Heart left ventricle (tissue), 16 donors: ENCODE data around the gene ANKRD44. TPM values are rescaled to one million over a fixed set of nuclear protein-coding genes. Genes with fewer than 3 reads are reported as not detected.

Experiments
- ATAC-seq, 4 donors: fragments of 200-7000 bp; cut with Tn5 transposase; one replicate each; pipeline ENCODE4 v1.9.1; 2020 to 2022; ENCODE audit warnings: moderate library complexity in 4 of 4, mild to moderate bottlenecking in 3 of 4, moderate number of reproducible peaks in 1 of 4
- DNase-seq, 5 donors: peaks; one replicate each; pipeline ENCODE4 v3.0.0-alpha.2; 2020
- H3K27ac ChIP-seq, 12 donors: fragments of 200-600 bp; sonication (generic) in 4 of 12; one replicate each; pipeline versions ENCODE4 v1.5.0 to v1.8.0; 2016 to 2022; ENCODE audit warnings: mild to moderate bottlenecking in 2 of 12
- H3K27me3 ChIP-seq, 9 donors: fragments of 200-600 bp; sonication (generic) in 2 of 9; one replicate each; pipeline versions ENCODE4 v1.5.1 to v1.8.0; 2016 to 2022; ENCODE audit warnings: mild to moderate bottlenecking in 3 of 9
- H3K36me3 ChIP-seq, 9 donors: fragments of 200-600 bp; sonication (generic) in 2 of 9; one replicate each; pipeline versions ENCODE4 v1.5.0 to v1.8.0; 2018 to 2022; ENCODE audit warnings: mild to moderate bottlenecking in 2 of 9
- H3K4me1 ChIP-seq, 12 donors: fragments of 200-600 bp; sonication (generic) in 4 of 12; one replicate each; pipeline versions ENCODE4 v1.5.0 to v1.8.0; 2016 to 2022; ENCODE audit warnings: mild to moderate bottlenecking in 3 of 12
- H3K4me3 ChIP-seq, 12 donors: fragments of 200-600 bp; sonication (generic) in 4 of 12; one replicate each; pipeline versions ENCODE4 v1.5.0 to v1.8.0; 2017 to 2022; ENCODE audit warnings: mild to moderate bottlenecking in 9 of 12, moderate library complexity in 4 of 12
- H3K9me3 ChIP-seq, 12 donors: fragments of 200-600 bp; sonication (generic) in 4 of 12; one replicate each; pipeline versions ENCODE4 v1.5.0 to v1.8.0; 2016 to 2022; ENCODE audit warnings: mild to moderate bottlenecking in 1 of 12
- CTCF ChIP-seq, 12 donors: fragments of 200-600 bp; sonication (generic) in 4 of 12; IDR thresholded peaks; one replicate each; pipeline versions ENCODE4 v1.5.0 to v1.8.0; 2018 to 2022; ENCODE audit warnings: antibody characterized with exemption in 12 of 12, mild to moderate bottlenecking in 5 of 12
- POLR2A ChIP-seq, 2 donors: fragments of 450-650 bp; IDR thresholded peaks; one replicate each; pipeline ENCODE4 v1.6.1; 2017; ENCODE audit warnings: antibody characterized with exemption in 2 of 2, mild to moderate bottlenecking in 2 of 2, moderate library complexity in 2 of 2
- WGBS, 4 donors: extraction: QIAGEN DNeasy Blood & Tissue Kit in 2 of 4; methylation state at CpG; one replicate each; pipeline versions ENCODE4 v1.1.5 to v1.1.7; 2013 to 2018; 5-methylcytosine and 5-hydroxymethylcytosine counted together
- intact Hi-C, 10 donors: fragments of 100-400 bp; cut with DNase I; formaldehyde crosslinking; loops; one replicate each; pipeline versions ENCODE4 v1.11.1 to v1.14.2; 2022
- polyA plus RNA-seq, 2 donors: library from polyadenylated mRNA; stranded (reverse); fragments of 200-250 nt; gene quantifications; one replicate each; pipeline ENCODE4 v1.2.3, GENCODE V29; 2013
- total RNA-seq, 9 donors: library from RNA; depleted of rRNA in 2 of 9; stranded (reverse); fragments of >200 nt in 2 of 9; fragmentation: NEBNext Ultra II Directional in 3 of 9; extraction: Animal tissue kit (Norgen Biotek cat#: 25700) in 3 of 9; gene quantifications; one replicate each; pipeline versions ENCODE4 v1.1.0 to v1.2.4, GENCODE V29; 2016 to 2023
- donor health status: ischemic (EF 13 %, LVEDD 7.1; RV severe dilation, severe dysfunction).
- donor health status: healthy with polysubstance abuse.
- donor health status: DM: no; HTN: yes; CAD: no.
- donor health status: DM: no; HTN: no; CAD: no.
- donor health status: ischemic (EF 25% LVEDD 6.9; RV normal size, moderate dysfunction).
- donor health status: ischemic (EF 25% LVEDD 5.7; RV mildly dilated, moderate dysfunction).
- donor health status: healthy.
- donor health status: DM: yes; HTN: yes; CAD: no.
- donor health status: ischemic (EF 35%, LVEDD 5.7; RV mildly dilated, moderate dysfunction).
- donor health status: nonischemic (EF 11% LVEDD 7.7; RV severe dilation, severe dysfunction).
- donor health status: DM: yes; HTN: yes; CAD: no.
- donor health status: PGD.
- donor health status: ischemic (EF 29% LVEDD 5.4; RV normal size, mild dysfunction).
- donor health status: nonischemic (EF 23%, LVEDD 6.1; RV moderate dilation, normal function).

Gene ANKRD44
- total and polyA plus RNA-seq, 11 donors, result 2.4 to 30.6 (median 8.4) TPM

GRCh38 chr2:197232010-197232409 lies 78.6 kb downstream of the ANKRD44 start:
- Histone ChIP-seq H3K4me3 (no peak overlapping the region), H3K36me3 (no peaks in the 10 kb centered on the region), H3K4me1 (peaks cover 0 to 72% (median 0%) of the 10 kb centered on the region in 12 donors), H3K27ac (no peak overlapping the region), H3K9me3 (no peaks in the 10 kb centered on the region), H3K27me3 (no peaks in the 10 kb centered on the region)
- intact Hi-C loops, result no loop called here
- 88 to 100% (median 99%) methylated on average over 2 of the region's 2 CpGs for WGBS, 4 donors
- no peak for TF ChIP-seq CTCF (IDR thresholded peaks at IDR 0.05)
- ATAC-seq (no peak), DNase-seq (no peak)

DNA sequence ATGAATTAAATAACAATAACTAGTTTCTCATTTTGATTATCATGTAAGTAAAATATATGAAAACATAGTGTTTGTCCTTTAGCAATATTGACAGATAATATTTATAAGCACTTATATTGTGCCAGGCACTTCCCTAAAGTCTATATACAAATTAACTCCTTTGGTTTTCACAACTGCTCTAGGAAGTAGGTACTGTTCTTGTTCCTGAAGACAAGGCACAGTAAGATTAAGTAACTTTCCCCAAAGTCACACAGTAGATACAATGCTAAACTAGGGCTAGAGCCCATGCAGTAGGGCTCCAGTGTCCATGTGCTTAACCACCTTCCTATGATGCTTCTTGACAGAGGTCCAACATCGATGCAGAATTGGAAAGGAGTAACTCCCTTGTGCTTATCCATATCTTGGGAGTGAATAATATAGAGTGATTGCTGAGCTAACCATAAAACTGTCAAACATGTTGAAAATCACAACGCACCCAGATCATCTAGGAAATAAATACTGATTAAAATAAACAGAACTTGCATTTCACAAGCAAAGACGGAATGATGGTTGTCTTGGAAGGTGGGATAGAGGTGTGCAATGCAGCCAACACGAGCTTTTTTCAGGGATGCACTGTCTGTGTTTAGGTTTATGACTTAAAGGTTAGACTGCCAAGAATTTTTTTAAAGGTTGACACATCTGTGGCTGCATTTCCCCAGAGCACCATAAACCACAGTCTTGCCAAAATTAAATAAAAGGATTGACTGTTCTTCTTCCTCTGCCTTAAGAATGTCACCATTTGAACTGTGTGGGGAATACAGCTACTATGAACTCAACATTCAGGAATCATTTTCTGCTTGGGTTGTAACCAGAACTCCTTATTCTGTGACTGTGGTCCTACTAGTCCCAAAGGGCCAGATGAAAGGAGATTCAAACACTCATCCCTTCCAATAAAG lies 80.8 kb downstream of the ANKRD44 start:
- Histone ChIP-seq H3K4me1 (peaks cover 0 to 69% (median 0%) of the 10 kb centered on the region in 12 donors), H3K9me3 (no peaks in the 10 kb centered on the region), H3K27ac (no peak overlapping the region), H3K27me3 (no peaks in the 10 kb centered on the region), H3K36me3 (no peaks in the 10 kb centered on the region), H3K4me3 (no peak overlapping the region)
- intact Hi-C loops, result no loop called here
- TF ChIP-seq CTCF (IDR thresholded peaks at IDR 0.05) (no peak), POLR2A (IDR thresholded peaks at IDR 0.05) (no peak)
- DNase-seq, result no peak
- 51 to 77% (median 70%) methylated on average over 4 of the region's 4 CpGs for WGBS, 4 donors
- ATAC-seq, result peak in 3 of 4 donors; percentile 41 to 71 (median 61)

GRCh38 chr2:197223451-197223850 lies 87.1 kb downstream of the ANKRD44 start:
- TF ChIP-seq POLR2A (IDR thresholded peaks at IDR 0.05) (no peak), CTCF (IDR thresholded peaks at IDR 0.05) (no peak)
- 86 to 92% (median 89%) methylated on average over 2 of the region's 2 CpGs for WGBS, 4 donors
- Histone ChIP-seq H3K27me3 (no peaks in the 10 kb centered on the region), H3K36me3 (no peaks in the 10 kb centered on the region), H3K9me3 (no peaks in the 10 kb centered on the region), H3K27ac (no peak overlapping the region), H3K4me3 (no peak overlapping the region), H3K4me1 (peaks cover 0 to 37% (median 0%) of the 10 kb centered on the region in 12 donors)
- intact Hi-C loops, result no loop called here
- no peak for ATAC-seq
- DNase-seq, result no peak

- H3K27ac ChIP-seq, result no peak overlapping the region
- intact Hi-C loops, result no loop called here
- H3K36me3 ChIP-seq, result no peaks in the 10 kb centered on the region
- no peaks in the 10 kb centered on the region for H3K9me3 ChIP-seq
- no peak overlapping the region for H3K4me3 ChIP-seq
- peaks cover 0 to 55% (median 5%) of the 10 kb centered on the region in 12 donors for H3K4me1 ChIP-seq
- DNase-seq, result no peak
- no peak for TF ChIP-seq POLR2A (IDR thresholded peaks at IDR 0.05)
- no peak for TF ChIP-seq CTCF (IDR thresholded peaks at IDR 0.05)
- WGBS, 4 donors, result 55 to 64% (median 61%) methylated on average over 4 of the region's 4 CpGs
- no peaks in the 10 kb centered on the region for H3K27me3 ChIP-seq
- ATAC-seq, result no peak
These were observed 90.9 kb downstream of the ANKRD44 start for GRCh38 chr2:197219636-197220035.
